Thyroid gland (tissue), 4 donors: ENCODE measurements around the gene RSU1.

ENCODE experiments used
- CTCF ChIP-seq, 6 experiments: fragments of 200-600 bp in 3 of 6; fragments of 450-650 bp in 3 of 6; sonication (generic) in 3 of 6; IDR thresholded peaks; one replicate each; pipeline ENCODE4 v1.5.1; 2016 to 2019; ENCODE audit warnings: antibody characterized with exemption in 6 of 6, mild to moderate bottlenecking in 2 of 6, inconsistent platforms in 1 of 6, moderate library complexity in 1 of 6
- POLR2A ChIP-seq, 2 donors: fragments of 450-650 bp; IDR thresholded peaks; one replicate each; pipeline ENCODE4 v1.6.1; 2017; ENCODE audit warnings: antibody characterized with exemption in 2 of 2, mild to moderate bottlenecking in 2 of 2, moderate library complexity in 1 of 2

- TF ChIP-seq POLR2A (IDR thresholded peaks at IDR 0.05): no peak
- no peak for TF ChIP-seq CTCF (IDR thresholded peaks at IDR 0.05)
Observed at GRCh38 chr10:16611037-16611436, 206.2 kb downstream of the RSU1 start.
